ENCODE data around the gene DEGS2. TPM values are rescaled to one million over a fixed set of nuclear protein-coding genes. Genes with fewer than 3 reads are reported as not detected.

The DEGS2 gene
- total and polyA plus RNA-seq, 10 donors = 0.33 to 3.2 (median 1.3) TPM

GRCh38 chr14:100126401-100126800 lies 33.0 kb downstream of the DEGS2 start:
- Histone ChIP-seq H3K4me1 (peaks cover 0 to 11% (median 0%) of the 10 kb centered on the region in 6 donors), H3K9me3 (no peaks in the 10 kb centered on the region), H3K36me3 (peaks cover 0 to 100% (median 75%) of the 10 kb centered on the region in 6 donors), H3K4me3 (no peak overlapping the region), H3K27me3 (replicated peaks in 1 of 7) (no peaks in the 10 kb centered on the region), H3K27ac (no peak overlapping the region)
- intact Hi-C loops (cut with DNase I; ENCODE audit: low total_unique reads) = no loop called here
- no peak for DNase-seq
- WGBS, 5 donors = 92 to 96% (median 94%) methylated on average over 2 to 13 of the region's 13 CpGs
- TF ChIP-seq POLR2AphosphoS5 (IDR thresholded peaks at IDR 0.05) = peak in 1 of 3 donors; percentile 46
- TF ChIP-seq, protein P1, sequence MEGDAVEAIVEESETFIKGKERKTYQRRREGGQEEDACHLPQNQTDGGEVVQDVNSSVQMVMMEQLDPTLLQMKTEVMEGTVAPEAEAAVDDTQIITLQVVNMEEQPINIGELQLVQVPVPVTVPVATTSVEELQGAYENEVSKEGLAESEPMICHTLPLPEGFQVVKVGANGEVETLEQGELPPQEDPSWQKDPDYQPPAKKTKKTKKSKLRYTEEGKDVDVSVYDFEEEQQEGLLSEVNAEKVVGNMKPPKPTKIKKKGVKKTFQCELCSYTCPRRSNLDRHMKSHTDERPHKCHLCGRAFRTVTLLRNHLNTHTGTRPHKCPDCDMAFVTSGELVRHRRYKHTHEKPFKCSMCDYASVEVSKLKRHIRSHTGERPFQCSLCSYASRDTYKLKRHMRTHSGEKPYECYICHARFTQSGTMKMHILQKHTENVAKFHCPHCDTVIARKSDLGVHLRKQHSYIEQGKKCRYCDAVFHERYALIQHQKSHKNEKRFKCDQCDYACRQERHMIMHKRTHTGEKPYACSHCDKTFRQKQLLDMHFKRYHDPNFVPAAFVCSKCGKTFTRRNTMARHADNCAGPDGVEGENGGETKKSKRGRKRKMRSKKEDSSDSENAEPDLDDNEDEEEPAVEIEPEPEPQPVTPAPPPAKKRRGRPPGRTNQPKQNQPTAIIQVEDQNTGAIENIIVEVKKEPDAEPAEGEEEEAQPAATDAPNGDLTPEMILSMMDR (IDR thresholded peaks at IDR 0.05 in 8 of 11, conservative IDR thresholded peaks at IDR 0.05 in 3 of 11) = no peak
- no peak for TF ChIP-seq POLR2A (IDR thresholded peaks at IDR 0.05)

DNA sequence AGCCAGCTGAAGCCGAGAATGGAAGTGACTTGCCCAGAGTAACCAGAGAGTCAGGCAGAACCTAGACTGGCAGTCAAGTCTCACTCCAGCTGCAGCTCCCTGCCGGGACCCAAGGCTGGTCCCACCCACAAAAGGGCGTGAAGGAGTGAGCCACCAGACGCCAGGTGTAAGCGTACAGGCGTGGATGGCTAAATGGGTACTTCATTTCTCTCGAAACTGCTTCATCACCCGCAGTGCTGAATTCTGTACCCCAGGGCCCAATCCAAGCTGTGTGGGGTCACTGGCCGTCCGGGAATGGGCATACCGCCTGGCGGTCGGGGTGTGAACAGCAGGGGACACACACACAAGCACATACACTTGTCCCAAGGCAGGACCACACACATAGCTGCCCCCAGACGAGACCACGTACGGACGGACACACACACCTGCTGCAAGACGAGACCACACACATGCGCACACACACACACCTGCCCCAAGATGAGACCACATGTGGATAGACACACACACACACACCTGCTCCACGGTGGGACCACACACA lies 34.8 kb downstream of the DEGS2 start:
- intact Hi-C loops (cut with DNase I; ENCODE audit: low total_unique reads) = no loop called here

DNA sequence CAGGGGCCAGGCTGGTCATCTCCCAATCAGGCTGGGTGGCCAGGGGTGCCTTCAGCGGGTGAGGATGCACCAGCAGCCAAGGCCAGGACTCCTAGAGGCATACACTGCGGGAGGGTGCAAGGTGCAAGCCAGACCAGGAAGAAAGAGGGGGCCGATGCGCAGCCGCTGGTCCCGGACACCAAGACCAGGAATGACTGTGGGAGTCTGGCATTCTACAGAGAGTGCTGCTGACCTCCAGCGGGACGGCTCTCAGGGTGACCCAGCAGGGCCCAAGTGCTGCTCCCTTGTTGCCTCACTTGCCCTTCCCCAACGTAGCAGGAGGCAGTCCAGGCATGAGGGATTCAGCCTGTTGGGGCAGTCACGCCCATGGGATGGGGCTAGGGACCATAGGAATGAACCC lies 35.8 kb downstream of the DEGS2 start:
- peaks cover 0 to 100% (median 61%) of the 10 kb centered on the region in 6 donors for H3K36me3 ChIP-seq
- intact Hi-C loops (cut with DNase I; ENCODE audit: low total_unique reads) = no loop called here
- TF ChIP-seq, protein P1 (IDR thresholded peaks at IDR 0.05 in 8 of 11, conservative IDR thresholded peaks at IDR 0.05 in 3 of 11) = no peak
- TF ChIP-seq POLR2AphosphoS5 (IDR thresholded peaks at IDR 0.05) = peak in 1 of 3 donors; percentile 62
- H3K27ac ChIP-seq = no peak overlapping the region
- WGBS, 5 donors = 96 to 99% (median 97%) methylated on average over 9 to 10 of the region's 10 CpGs
- H3K9me3 ChIP-seq = no peaks in the 10 kb centered on the region
- no peak overlapping the region for H3K4me3 ChIP-seq
- DNase-seq = no peak
- H3K27me3 ChIP-seq (replicated peaks in 1 of 7) = no peaks in the 10 kb centered on the region
- peaks cover 0 to 19% (median 0%) of the 10 kb centered on the region in 6 donors for H3K4me1 ChIP-seq

More for the DNA sequence above, 34.8 kb downstream of the DEGS2 start:
- Histone ChIP-seq H3K36me3 (peaks cover 0 to 100% (median 65%) of the 10 kb centered on the region in 6 donors), H3K4me1 (peaks cover 0 to 17% (median 0%) of the 10 kb centered on the region in 6 donors), H3K9me3 (no peaks in the 10 kb centered on the region), H3K27me3 (replicated peaks in 1 of 7) (no peaks in the 10 kb centered on the region), H3K27ac (no peak overlapping the region), H3K4me3 (no peak overlapping the region)
- DNase-seq = no peak
- no peak for TF ChIP-seq POLR2A (IDR thresholded peaks at IDR 0.05)
- TF ChIP-seq POLR2AphosphoS5 (IDR thresholded peaks at IDR 0.05) = peak; percentile 14 to 68 (median 40)
- TF ChIP-seq, protein P1 (IDR thresholded peaks at IDR 0.05 in 8 of 11, conservative IDR thresholded peaks at IDR 0.05 in 3 of 11) = no peak
- WGBS, 5 donors = 89 to 94% (median 93%) methylated on average over 11 to 20 of the region's 20 CpGs

DNA sequence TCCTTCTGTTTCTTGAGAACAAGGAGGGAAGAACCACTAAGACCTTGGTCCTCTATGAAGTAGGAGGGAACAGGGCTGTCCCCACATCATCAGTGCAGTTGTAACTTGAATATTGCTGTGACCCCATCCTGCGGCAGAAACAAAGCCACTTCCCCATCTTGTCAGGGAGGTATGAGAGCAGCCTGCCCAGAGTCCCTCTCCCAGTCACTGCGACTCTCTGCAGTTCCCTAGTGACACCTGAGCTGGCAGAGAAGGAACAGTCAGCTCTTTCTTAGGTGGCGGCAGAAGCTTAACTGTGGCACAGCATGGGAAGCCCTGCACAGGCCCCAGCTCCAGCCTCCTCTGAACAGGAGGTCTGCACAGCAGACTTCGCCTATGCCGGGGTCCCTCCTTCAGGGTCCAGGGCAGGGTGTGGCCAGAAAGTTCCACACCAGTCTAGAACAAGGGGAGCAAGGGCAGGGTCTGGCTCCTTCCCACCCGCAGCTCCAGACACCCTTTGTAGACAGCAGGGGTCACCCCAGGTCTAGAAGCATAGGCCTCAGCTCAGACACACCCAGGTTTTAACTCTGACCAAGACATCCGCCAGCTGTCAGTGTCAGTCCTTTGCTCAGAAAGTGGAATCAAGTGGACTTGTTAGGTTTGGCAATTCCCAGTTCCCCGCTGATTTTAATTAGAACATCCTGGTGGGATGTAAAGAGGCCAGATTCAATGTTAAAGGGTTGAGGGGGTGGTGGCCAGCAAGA lies 36.8 kb downstream of the DEGS2 start:
- Histone ChIP-seq H3K36me3 (peaks cover 0 to 100% (median 55%) of the 10 kb centered on the region in 6 donors), H3K27me3 (replicated peaks in 1 of 7) (no peaks in the 10 kb centered on the region), H3K9me3 (no peaks in the 10 kb centered on the region), H3K4me1 (peaks cover 0 to 29% (median 3%) of the 10 kb centered on the region in 6 donors), H3K27ac (no peak overlapping the region), H3K4me3 (no peak overlapping the region)
- no peak for DNase-seq
- peak in 1 of 3 donors; percentile 16 for TF ChIP-seq POLR2AphosphoS5 (IDR thresholded peaks at IDR 0.05)
- TF ChIP-seq POLR2A (IDR thresholded peaks at IDR 0.05) = no peak
- intact Hi-C loops (cut with DNase I; ENCODE audit: low total_unique reads) = no loop called here
- 75 to 90% (median 86%) methylated on average over 6 to 8 of the region's 8 CpGs for WGBS, 5 donors

Data from spleen (tissue), 11 donors.